ENCODE data around the gene ZNF777. TPM values are rescaled to one million over a fixed set of nuclear protein-coding genes. Genes with fewer than 3 reads are reported as not detected.
"Not testable (repeated sequence)": the region's sequence is repeated elsewhere in the genome, so short reads cannot be mapped to it uniquely, and the experiment has no call there.

ZNF777 gene
- polyA plus RNA-seq (ENCODE audit: insufficient read length in 12 of 12): 10 to 100 TPM in 2 of 12 donors, 1 to 10 TPM in 9, not detected in 1; 4.3 to 13.7 (median 8.1) TPM
- long read RNA-seq, donor 1, partial matches to known transcripts: 5 of 5 reads
- long read RNA-seq, donor 1, other reads (novel, unspliced or antisense): 0 of 5 reads
- long read RNA-seq, donor 2: 0 reads
- long read RNA-seq, donor 3: 0 reads
- long read RNA-seq, donor 4: 0 reads
- long read RNA-seq, donor 5, partial matches to known transcripts: 0 of 1 reads
- long read RNA-seq, donor 5, other reads (novel, unspliced or antisense): 0 of 1 reads
- long read RNA-seq, donor 6: 0 reads
- long read RNA-seq, donor 7: 0 reads
- long read RNA-seq, donor 8: 0 reads
- long read RNA-seq, donor 9: 0 reads
- long read RNA-seq, donor 10, partial matches to known transcripts: 0 of 1 reads
- long read RNA-seq, donor 10, other reads (novel, unspliced or antisense): 0 of 1 reads
- long read RNA-seq, donor 11: 0 reads

DNA sequence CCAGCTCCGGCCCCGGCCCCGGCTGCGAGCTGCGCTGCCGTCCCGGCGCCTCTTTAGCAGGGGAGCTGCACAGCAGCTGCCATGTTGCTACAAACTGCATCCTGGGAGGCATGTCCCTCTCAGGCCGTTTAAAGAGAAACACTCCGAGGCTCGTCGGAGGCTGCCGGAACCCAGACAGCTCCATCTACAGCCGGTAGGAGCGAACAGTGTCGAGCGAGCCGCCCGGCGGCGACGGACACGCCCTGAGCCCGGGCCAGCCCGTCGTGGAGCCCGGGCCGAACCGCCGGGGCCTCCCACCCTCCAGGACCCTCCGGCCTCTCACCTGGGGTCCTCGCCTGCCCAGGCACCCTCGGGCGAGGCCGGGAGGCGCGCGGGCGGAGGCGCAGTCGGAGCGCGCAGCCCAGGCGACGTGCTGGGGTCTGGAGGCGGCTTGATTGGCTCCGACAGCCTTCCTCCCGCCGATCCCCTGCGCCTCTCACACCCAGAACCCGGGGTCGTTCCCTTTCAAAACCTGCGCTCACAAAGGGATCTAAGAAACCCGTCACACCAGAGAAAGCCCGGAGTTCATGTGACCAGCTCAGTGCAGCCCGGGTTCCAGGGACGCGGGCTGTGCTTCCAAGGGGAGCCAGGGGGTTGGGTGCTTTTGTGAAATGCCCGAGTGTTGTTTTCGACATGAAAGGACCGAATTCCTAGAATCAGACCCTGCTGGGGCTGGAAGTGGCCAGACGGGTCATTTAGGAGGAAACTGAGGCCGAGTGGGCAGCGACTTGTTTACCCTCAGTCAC lies at the start of gene ZNF777:
ZNF777 (minus strand) TSS at position 570 of the 785 bp plus-strand sequence. CDS start 5,040 bp downstream, outside the sequence.
- DNase-seq: peak; percentile 80

DNA sequence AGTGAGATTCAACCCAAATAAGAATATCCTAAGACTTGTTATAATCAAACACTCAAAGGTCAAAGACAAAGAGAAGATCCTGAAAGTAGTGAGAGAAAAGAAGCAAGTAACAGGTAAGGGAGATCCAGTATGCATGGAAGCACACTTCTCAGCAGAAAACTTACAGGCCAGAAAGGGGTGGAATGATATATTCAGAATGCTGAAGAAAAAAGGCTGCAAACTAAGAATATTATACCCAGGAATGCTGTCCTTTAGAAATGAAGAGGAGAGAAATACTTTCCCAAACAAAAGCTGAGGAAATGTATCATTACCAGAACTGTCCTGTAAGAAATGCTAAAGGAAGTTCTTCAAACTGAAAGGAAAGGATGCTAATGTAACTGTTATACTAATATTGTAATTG lies 49.4 kb upstream of the ZNF777 start:
- no peak for DNase-seq

DNA sequence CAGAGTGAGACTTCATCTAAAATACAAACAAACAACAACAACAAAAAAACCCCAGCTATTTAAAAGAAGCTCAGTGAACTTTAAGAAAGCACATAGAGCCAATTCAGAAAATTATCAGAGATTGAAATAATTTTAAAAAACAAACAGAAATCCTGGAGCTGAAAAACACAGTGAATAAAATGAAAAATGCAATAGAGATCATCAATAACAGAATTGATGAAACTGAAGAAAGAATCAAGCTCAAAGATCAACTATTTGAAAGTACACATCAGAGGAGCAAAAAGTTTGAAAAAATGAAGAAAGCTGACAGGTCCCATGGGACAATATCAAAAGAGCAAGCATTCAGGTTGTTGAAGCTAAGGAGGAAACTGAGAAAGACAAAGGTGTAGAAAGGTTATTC lies 48.9 kb upstream of the ZNF777 start:
- DNase-seq: no peak

DNA sequence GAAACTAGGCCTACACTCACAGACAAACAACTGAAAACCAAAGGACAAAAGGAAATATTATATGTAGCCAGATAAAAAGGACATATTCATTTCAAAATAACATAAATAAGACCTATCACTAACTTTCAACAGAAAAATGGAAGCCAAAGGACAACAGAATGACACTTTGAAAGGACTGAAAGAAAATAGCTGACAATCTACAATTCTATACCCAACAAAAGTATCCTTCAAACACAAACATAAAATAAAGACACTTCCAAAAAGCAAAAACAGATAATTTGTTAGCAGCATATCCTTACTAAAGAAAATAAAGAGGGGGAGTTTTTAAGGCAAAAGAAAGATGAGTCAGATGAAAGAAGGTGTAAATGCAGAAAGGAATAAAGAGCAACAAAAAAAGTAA lies 44.7 kb upstream of the ZNF777 start:
- no peak for DNase-seq

DNA sequence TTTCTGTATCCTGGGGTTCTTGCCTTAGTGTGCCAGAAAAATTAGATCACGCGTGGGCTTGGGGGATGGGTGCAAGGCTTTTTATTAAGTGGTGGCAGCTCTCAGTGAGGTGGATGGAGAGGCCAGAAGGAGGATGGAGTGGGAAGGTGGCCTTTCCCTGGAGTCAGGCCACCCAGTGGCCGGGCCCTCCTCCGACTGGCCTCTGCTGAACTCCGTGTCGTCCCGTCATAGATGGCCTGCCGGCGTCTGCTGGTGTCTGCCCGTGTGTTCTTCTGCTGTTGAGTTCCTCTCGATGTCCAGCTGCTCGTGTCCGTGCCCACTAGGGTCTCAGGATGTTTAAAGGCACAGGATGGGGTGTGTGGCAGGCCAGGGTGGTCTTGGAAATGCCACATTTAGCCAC lies 40.8 kb upstream of the ZNF777 start:
- DNase-seq: no peak

DNA sequence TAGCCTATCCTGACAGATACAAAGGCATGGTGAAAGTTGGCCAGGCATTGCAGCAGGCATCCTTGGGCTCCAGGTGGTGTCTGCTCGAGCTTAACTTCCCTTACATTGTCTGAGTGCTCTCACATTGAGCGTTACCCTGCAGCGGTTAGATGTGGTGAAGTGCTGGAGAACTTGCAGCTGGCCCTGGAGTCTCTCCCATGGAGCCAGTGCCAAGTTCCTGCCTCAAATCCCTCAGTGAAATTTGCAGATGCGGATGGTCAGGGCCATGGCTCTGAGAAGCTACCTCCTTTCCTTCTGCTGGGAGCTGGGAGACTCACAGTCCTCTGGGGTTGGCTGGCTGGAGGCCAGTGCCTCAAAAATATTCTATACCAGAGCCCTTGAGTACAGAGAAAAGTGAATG lies 40.0 kb upstream of the ZNF777 start:
- DNase-seq: no peak

DNA sequence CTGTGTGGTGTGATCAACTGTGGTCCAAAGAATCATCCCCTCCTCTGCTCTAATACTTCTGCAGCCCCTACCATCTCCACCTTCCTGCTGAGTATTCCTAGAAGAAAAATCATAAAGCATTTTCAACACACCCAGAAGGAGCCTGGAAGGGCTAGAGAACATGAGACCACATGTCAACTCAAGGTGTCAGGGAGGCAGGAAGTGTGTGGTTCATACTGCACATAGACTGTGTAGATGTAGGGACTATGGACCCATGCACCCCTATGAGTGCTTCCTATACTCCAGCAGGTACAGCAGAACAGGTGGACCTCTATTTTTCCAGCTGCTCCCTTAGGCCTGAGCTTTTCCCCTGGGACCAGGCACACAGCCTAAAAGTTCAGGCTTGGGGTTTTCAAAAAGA lies 39.3 kb upstream of the ZNF777 start:
- no peak for DNase-seq

DNA sequence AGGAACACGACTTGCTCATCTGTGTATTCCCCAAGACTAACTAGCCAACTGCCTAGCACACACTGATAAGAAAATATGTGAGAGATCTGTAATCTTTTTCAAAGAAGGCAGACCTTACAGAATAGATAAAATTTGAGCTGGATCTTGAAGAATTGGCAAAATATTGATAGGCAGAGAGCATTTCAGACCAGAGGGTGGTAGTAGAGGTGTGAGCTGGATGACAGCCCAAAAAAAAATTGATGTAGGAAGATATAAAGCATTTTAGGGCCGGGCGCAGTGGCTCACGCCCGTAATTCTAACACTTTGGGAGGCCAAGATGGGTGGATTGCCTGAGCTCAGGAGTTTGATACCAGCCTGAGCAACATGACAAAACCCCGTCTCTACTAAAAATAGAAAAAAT lies 37.9 kb upstream of the ZNF777 start:
- DNase-seq: no peak

DNA sequence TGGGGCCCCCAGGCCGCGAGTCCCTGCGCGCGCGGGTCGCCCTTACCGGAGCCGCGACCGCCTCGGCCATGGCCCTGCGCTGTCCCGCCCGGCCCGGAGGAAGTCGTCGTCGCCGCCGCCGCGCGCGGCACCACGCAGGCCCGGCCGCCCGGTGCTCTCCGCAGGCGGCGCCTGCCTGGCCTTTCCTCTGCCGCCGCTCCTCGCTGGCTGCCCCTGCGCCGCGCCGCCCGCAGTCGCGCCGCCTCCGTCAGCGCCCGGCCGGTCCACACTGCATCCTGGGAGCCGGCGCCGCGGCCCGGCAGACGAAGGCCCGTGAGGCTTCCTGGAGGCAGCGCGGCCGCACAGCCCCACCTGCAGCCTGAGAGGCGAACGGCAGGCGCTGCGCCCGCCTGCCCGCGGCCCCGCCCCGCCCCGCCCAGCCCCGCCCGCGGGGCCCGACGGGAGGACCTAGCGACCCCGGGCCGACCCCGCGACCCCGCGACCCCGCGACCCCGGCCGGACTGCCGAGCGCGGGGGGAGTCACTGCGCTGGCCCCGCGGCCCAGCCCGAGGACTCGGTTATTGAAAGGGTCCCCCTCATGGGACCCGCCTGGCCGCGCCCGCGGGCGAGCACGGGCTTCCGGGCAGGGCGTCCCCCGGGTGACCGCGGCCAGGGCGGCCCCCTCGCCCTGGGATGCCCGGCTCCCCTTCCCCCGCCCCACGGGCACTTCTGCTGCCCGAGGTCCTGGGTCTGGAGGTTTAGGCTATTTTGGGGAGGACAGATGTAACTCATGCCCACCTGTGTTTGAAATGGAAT lies 36.8 kb upstream of the ZNF777 start, which contains the start of gene ZNF746:
ZNF746 (minus strand) TSS at position 343 of the 795 bp plus-strand sequence; CDS start at position 70, 273 bp downstream.
- peak; percentile 67 for DNase-seq

DNA sequence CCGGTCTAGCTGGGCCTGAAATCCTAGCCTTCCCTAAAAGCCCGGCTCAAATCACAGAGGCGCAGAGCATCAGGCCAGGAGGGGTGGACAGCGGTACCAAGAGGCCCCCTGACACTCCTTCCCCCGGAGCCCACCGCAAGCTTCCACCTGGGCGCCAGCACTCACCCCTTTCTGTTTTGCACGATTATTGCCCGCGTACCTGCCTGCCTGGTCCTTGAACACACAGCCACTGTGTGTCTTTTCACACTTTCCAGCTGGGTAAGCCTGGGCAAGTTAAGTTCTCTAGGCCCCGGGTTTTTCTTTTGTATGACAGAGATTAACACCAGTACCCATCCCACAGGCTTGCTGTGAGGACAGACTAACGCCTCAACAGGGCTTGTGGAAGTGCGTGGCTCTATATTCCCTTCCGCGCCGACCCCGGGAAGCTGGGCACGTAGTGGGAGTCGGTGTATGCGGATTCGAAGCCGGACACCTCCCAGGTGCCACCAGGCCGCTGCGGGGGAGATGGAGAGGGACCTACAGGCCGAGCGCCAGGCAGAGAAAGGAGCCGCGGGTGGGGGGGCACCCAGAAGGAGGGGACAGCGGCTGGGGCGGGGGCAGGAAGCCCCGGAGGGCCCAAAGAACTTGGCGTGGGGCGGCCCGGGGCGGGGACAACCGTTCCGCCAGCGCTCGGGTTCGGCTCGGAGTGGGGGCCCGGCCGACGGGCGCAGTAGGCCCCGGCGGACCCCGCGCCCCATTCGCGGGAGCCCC lies 36.0 kb upstream of the ZNF777 start:
- peak; percentile 41 for DNase-seq

DNA sequence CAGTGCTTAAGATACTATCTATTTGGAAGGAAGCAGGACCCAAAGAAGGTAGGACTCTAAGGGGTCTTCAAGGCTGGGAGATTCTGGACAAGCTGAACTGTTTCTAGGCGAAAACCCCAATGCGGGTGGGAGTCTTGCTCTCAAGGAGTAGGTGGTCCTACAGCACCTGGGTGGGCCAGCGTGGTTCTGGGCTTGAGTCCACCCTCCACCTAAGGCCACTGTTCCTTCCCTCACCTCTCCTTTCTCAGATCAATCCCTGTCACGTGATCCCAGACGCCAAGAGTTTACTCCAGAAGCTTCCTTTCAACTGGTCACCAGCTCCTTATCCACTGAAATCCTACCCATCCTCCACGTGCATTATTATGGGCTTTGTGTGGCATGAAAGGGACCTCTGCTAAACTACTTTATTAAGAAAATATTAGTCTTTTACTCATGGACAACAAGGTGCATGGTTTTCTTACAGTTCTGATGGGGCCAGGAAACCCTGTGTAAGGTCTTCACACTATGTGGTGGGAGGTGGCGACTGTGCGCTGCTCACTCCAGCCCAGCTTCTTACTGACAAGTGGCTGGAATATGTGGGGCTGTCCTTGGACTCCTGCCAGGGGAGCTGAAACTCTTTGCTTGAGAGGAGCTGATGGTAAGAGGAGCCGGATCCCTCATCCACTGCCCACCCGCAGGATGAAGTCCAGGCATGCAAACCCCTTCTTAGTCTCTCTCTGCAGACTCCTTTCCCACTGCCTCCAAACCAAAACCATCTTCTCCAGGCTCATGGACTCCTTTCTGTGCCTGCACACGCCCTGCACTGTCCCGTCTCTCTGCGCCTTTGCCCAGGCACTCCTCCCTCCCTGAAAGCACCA lies 35.2 kb upstream of the ZNF777 start:
- peak; percentile 75 for DNase-seq

DNA sequence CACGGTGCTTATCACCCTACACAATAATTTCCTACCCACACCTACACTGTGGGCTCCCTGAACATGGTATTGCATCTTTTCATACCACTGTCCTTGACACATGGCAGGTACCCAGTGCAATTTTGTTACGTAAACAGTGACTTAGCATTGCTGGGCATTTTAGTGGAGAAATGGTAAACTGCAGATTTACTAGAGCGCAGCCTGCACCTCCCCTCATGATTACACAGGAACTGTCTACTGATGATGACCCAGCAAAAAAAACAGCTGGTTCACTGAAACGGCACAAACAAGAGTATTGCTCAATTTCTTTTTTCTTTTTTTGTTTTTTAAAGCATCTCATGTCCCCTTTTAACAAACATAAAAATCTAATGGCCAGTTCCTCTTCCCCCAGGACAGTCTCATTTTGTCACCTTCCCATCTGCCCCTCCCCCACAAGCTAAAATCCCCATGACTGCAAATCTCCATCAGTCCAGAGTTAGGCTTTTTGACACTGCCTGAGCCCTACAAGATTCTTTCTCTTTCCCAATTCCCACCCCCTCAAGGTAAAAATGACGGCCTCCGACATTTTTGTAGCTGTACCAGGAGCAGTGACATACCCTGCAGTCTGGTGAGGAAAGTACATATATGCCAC lies 34.0 kb upstream of the ZNF777 start:
- DNase-seq: no peak

DNA sequence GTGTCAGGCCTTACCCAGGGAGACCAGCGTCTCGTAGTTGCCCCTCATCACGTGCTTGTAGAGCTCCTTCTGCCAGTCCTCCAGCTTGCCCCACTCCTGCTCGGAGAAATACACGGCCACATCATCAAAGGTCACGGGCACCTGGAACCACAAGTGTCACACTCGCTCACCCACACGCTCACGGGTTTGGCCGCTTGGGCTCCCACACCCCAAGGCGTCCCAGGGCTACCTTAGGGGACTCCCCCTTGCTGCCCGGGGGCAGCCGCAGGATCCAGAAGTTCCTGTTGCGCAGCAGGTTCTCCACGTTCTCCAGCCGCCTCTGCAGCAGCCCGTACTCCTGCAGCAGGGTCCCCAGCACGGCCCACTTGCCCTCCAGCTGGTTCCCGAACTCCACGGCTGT lies 33.1 kb upstream of the ZNF777 start:
- DNase-seq: not testable (repeated sequence)

DNA sequence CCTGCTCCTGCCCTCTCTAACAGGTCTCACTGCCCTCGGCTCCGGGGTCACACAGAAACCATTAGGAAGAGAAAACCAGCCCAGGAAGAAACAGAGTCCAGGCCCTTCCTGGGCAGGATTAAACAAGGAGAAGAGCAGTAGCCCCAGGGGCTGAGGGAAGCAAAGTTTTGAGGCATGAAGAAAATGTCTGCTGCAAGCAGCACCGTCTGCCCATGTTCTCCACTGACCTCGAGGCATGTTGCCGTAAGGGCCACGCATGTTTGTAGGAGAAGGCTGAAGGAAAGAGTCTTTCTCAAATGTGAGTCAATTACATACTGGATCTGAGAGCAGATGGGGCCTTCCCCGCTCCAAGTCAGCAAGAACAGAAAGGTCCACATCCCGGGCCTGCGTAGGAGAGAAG lies 32.5 kb upstream of the ZNF777 start:
- no peak for DNase-seq

DNA sequence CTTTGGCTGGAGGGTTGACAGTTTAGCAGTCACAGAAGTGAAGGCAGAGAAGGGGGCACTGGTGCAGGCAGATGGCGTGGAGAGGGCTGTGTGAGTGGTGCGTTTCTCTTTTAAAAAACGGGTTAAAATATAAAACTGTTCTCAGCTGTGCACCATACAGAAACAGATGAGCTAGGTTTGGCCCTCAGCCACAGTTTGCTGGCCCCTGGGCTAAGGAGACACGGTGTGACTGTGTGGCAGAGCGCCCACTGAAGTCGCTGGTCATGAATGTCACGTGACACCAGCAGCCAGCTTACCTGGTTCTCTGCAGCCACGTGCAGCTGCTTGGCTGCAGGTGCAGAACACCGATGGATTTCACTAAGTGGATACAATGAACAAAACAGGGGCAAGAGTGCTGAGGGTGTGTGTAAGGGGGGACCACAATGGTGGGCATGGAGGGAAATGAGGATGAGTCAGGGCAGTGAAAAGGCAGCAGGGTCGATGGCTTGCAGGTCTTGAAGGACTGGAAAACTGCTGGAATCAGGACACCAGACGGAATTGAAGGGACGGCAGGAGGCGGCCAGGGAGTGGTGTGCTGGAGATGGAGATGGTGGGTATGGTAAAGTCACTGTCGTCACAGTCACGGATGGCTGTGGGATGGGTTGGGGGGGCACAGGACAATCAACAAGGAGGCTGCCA lies 29.4 kb upstream of the ZNF777 start:
- DNase-seq: no peak

DNA sequence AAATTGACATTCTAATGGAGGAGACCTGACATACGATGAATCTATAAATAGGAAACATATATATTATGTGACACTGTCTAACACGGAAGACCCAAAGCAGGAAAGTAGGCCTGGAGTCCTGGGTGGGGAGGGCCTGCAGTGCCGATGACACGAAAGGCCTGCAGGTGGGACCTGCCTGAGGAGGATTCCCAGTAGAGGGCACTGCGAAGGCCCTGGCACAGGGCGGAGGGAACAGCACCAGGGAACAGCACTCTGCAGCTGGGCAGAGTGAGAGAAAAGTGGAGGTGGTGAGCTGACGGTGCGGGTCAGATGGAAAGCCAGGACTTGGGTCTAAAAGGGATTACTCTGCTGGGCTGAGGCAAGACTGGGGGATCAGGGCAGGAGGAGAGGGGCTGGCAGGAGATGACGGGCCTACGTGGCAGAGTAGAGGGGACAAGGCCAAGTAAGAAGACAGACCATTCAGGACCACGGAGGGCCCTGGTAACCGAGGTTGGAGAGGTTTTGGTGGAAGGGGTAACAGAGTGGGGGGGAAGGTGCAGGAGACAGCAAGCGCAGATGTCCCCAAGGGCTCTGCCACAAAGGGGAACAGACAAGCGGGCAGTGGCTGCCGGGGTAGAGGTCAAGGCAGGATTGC lies 28.6 kb upstream of the ZNF777 start:
- no peak for DNase-seq

DNA sequence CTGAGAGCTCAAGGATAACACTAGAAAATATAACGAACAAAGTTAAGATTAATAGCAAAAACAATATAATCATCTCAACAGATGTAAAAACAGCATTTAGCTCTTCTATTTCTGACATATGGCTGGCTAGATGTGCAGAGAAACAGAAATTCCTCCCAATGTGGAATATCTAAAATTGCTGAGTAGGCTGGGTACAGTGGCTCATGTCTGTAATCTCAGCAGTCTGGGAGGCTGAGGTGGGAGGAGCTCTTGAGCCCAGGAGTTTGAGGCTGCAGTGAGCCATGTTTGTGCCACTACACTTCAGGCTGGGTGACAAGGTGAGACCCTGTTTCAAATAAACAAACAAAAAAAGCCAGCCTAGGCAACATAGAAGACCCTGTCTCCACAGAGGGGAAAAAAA lies 18.7 kb upstream of the ZNF777 start:
- DNase-seq: no peak

DNA sequence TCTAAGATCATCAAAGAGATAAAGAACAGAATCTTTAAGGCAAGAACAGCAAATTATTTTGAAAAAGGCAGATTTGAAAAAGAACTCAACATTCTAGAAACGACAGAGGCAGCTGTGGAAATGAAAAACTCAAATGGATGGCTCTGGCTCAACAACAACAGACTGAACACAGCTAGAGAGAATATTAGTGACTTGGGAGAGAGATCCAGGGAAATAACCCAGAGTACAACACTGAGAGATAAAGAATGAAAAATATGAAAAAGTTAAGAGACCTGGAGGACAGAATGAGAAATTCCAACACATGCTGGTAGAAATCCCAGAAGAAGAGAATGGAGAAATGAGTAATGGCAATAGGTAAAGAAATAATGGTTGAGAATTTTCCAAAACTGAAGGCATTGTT lies 17.9 kb upstream of the ZNF777 start:
- DNase-seq: no peak
